GM10266 (cell line): ENCODE data around the gene LILRB5.
A peak's percentile ranks its signal among the peaks of the same experiment; 100 is the strongest.
"Not testable (repeated sequence)": the region's sequence is repeated elsewhere in the genome, so short reads cannot be mapped to it uniquely, and the experiment has no call there.

ENCODE experiments used
- DNase-seq: peaks from one replicate; pipeline ENCODE4 v3.0.0; 2012; ENCODE audit errors: extremely low spot score
- CTCF ChIP-seq: IDR thresholded peaks from 2 replicates; pipeline ENCODE4 v1.5.1; 2012; ENCODE audit warnings: mild to moderate bottlenecking, low read depth; ENCODE audit not compliant: control insufficient read depth, insufficient read depth; ENCODE audit errors: missing control alignments

Gene LILRB5

DNA sequence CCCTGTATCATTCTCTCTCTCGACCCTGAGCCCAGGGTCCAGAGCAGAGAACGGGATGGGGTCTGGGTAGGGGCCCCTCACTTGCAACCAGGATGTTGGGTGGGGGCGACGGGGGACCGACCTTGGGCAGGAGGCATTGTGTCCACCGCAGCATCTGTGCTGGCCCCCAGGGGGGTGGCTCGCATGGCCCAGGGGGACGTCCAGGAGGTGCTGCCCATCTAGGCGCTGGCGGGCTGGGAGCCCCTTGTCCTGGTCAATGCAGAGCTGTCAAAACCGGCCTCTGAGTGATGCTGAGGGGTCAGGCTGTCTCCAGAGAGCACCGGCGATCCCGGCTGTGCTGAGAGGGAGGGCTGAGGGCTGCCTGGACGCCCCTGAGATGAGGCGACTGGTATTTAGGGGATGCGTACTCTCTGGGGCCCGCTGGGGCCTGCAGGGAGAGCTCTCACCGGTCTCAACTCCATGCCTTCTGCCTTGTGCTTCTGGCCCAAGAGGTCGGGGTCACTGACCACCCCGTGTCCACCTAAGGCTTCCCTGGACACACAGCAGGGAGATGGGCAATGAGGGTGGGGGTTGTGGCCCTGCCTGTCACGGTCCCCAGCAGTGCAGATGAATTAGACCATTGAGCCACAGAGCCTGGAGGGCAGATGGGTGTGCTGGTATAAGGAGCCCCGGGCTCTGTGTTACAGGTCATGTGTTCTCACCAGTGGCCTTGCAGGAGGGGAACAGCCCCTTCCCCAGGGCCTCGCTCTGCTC is 47.8 kb downstream of the LILRB5 start:
- no peak for TF ChIP-seq CTCF
- peak; percentile 7 for DNase-seq

DNA sequence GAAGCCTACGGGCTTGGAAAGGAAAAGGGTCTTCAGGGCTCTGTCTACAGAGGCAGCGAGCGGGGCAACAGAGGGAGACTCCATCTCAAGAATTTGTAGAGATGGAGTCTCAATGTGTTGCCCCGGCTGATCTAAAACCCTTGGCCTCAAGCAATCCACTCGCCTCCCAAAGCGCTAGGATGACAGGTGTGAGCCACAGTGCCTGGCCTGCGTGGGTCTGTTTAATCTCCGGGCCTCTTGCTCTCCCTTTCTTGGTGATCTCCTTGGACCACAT is 48.4 kb downstream of the LILRB5 start:
- no peak for DNase-seq

GRCh38 chr19:54207983-54208783 is 48.9 kb downstream of the LILRB5 start:
- TF ChIP-seq CTCF: no peak
- DNase-seq: peak; percentile 43

More for the DNA sequence above, 48.4 kb downstream of the LILRB5 start:
- TF ChIP-seq CTCF: no peak

DNA sequence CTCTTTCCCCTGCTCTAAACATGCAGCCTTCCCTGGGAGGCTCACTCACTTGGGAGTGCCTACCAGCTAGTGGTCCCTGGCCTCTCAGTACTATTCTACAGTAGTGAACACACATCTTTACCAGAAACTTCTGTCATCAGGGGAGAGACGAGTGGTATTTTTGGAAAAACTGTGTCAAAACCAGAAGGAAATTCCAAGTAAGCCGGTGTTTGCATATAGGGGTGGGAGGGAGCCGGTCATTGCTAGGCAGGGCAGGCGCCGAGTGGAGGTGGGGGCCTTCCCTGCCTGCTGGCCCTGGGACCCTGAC is 49.4 kb downstream of the LILRB5 start:
- TF ChIP-seq CTCF: no peak
- no peak for DNase-seq

GRCh38 chr19:54207193-54207592 is 49.9 kb downstream of the LILRB5 start:
- not testable (repeated sequence) for DNase-seq

GRCh38 chr19:54206831-54207177 is 50.3 kb downstream of the LILRB5 start:
- no peak for TF ChIP-seq CTCF
- no peak for DNase-seq

- TF ChIP-seq CTCF: no peak
- no peak for DNase-seq
These were observed 50.8 kb downstream of the LILRB5 start for GRCh38 chr19:54206030-54206830.
